Caco-2 (cell line): ENCODE results near the gene MEGF11. TPM values are rescaled to one million over a fixed set of nuclear protein-coding genes. Genes with fewer than 3 reads are reported as not detected.

Experiments
- BruUV-seq: library from RNA; stranded (reverse); fragments of 400-500 nt; replicated peaks from 2 replicates; lab custom pipeline; 2021; lab: Mats Ljungman, UMichigan
- CTCF ChIA-PET: fragments of 300-600 bp; sonication (Branson Sonifier 250); formaldehyde crosslinking; loops from one replicate; lab custom pipeline; 2022; ENCODE audit warnings: antibody characterized with exemption; lab: Charles Lee
- POLR2A ChIA-PET: fragments of 300-600 bp; sonication (Branson Sonifier 250); formaldehyde crosslinking; loops from one replicate; lab custom pipeline; 2022; ENCODE audit warnings: antibody characterized with exemption; lab: Charles Lee
- DNase-seq, 2 experiments: peaks; one replicate each; pipeline versions ENCODE4 v3.0.0 to v3.0.0-alpha.2; 2020 to 2022
- H3K27me3 ChIP-seq: replicated peaks from 2 replicates; pipeline ENCODE4 v1.6.0; 2011; ENCODE audit warnings: low read length; ENCODE audit not compliant: control insufficient read depth, insufficient read depth
- H3K36me3 ChIP-seq: 2 replicates; pipeline ENCODE4 v1.5.1; 2011; ENCODE audit warnings: low read length; ENCODE audit not compliant: control insufficient read depth, insufficient read depth
- H3K4me1 ChIP-seq: fragments of 250-450 bp; sonication (Bioruptor Pico); 2 replicates; pipeline ENCODE4 v1.5.1; 2020; ENCODE audit warnings: mild to moderate bottlenecking
- H3K4me3 ChIP-seq: 2 replicates; pipeline ENCODE4 v1.5.1; 2011; ENCODE audit warnings: low read depth, mild to moderate bottlenecking, control low read depth, low read length
- H3K9me3 ChIP-seq: fragments of 250-450 bp; sonication (Bioruptor Pico); 2 replicates; pipeline ENCODE4 v1.5.1; 2020; ENCODE audit warnings: mild to moderate bottlenecking, moderate library complexity
- H3K27ac Mint-ChIP-seq: one replicate; pipeline ENCODE4 v1.8.0; 2022; ENCODE audit warnings: mixed read lengths; ENCODE audit not compliant: unreplicated experiment
- H3K27me3 Mint-ChIP-seq: one replicate; pipeline ENCODE4 v1.8.0; 2022; ENCODE audit warnings: mixed read lengths; ENCODE audit not compliant: insufficient read depth, unreplicated experiment
- H3K36me3 Mint-ChIP-seq: one replicate; pipeline ENCODE4 v1.8.0; 2022; ENCODE audit warnings: mild to moderate bottlenecking, mixed read lengths; ENCODE audit not compliant: insufficient read depth, unreplicated experiment
- H3K4me1 Mint-ChIP-seq: one replicate; pipeline ENCODE4 v1.8.0; 2022; ENCODE audit warnings: low read depth, mixed read lengths; ENCODE audit not compliant: unreplicated experiment
- H3K4me3 Mint-ChIP-seq: one replicate; pipeline ENCODE4 v1.8.0; 2022; ENCODE audit warnings: mild to moderate bottlenecking, moderate library complexity, mixed read lengths; ENCODE audit not compliant: unreplicated experiment
- H3K9me3 Mint-ChIP-seq: one replicate; pipeline ENCODE4 v1.8.0; 2022; ENCODE audit warnings: mixed read lengths; ENCODE audit not compliant: unreplicated experiment
- intact Hi-C: fragments of 100-400 bp; cut with micrococcal nuclease; formaldehyde crosslinking; loops from one replicate; pipeline ENCODE4 v1.10.0; 2022; ENCODE audit not compliant: unreplicated experiment
- total RNA-seq: library from RNA; stranded (reverse); gene quantifications from 2 replicates; pipeline ENCODE4 v1.2.3, GENCODE V29; 2022
- TF ChIP-seq, protein P1 (sequence below), 2 experiments: fragments of 200-600 bp in 1 of 2; IDR thresholded peaks; 1 replicate in 1 of 2; 2 replicates in 1 of 2; pipeline versions ENCODE4 v1.5.1 to v1.8.0; 2011 to 2022; ENCODE audit warnings: antibody characterized with exemption in 1 of 2, control low read depth in 1 of 2, inconsistent platforms in 1 of 2, low read depth in 1 of 2, low read length in 1 of 2, mild to moderate bottlenecking in 1 of 2, moderate library complexity in 1 of 2; ENCODE audit not compliant: insufficient read depth in 1 of 2, severe bottlenecking in 1 of 2, unreplicated experiment in 1 of 2

Gene MEGF11
- total RNA-seq, 1 experiment from 2014 or later, result 0.66 TPM

DNA sequence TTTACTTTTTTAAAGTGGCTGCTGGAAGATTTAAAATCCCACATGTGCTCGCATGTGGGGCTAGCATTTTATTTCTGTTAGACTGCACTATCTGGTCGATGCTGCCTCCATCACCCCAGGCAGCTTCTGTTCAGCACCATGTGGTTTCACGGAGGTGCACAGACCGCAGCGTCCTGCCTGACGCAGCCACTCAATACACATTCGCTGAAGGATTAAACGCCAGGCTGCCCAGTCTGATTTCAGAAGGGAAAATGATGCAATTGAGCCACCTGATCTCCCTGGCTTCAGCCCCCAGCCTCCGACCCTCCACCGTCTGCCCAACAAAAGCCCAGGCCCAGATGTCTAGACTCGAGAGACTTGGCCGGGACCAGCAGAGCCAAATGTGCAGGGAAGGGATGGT, 84.5 kb downstream of the MEGF11 start:
- CTCF ChIA-PET, result no interaction called here
- POLR2A ChIA-PET, result no interaction called here
- intact Hi-C loops, result no loop called here
- TF ChIP-seq, protein P1, sequence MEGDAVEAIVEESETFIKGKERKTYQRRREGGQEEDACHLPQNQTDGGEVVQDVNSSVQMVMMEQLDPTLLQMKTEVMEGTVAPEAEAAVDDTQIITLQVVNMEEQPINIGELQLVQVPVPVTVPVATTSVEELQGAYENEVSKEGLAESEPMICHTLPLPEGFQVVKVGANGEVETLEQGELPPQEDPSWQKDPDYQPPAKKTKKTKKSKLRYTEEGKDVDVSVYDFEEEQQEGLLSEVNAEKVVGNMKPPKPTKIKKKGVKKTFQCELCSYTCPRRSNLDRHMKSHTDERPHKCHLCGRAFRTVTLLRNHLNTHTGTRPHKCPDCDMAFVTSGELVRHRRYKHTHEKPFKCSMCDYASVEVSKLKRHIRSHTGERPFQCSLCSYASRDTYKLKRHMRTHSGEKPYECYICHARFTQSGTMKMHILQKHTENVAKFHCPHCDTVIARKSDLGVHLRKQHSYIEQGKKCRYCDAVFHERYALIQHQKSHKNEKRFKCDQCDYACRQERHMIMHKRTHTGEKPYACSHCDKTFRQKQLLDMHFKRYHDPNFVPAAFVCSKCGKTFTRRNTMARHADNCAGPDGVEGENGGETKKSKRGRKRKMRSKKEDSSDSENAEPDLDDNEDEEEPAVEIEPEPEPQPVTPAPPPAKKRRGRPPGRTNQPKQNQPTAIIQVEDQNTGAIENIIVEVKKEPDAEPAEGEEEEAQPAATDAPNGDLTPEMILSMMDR (IDR thresholded peaks at IDR 0.05; ENCODE audit: insufficient read depth in 1 of 2, low read depth in 1 of 2, low read length in 1 of 2, severe bottlenecking in 1 of 2, unreplicated experiment in 1 of 2), result no peak
- no peaks in the 10 kb centered on the region for H3K4me1 Mint-ChIP-seq
- no peak overlapping the region for H3K4me3 Mint-ChIP-seq
- Histone ChIP-seq H3K27me3 (no peaks in the 10 kb centered on the region), H3K4me1 (no peaks in the 10 kb centered on the region), H3K9me3 (no peaks in the 10 kb centered on the region), H3K4me3 (no peak overlapping the region), H3K36me3 (no peaks in the 10 kb centered on the region)
- H3K9me3 Mint-ChIP-seq, result no peaks in the 10 kb centered on the region
- DNase-seq, result no peak
- no peak overlapping the region for H3K27ac Mint-ChIP-seq
- no TSS peak for BruUV-seq
- peaks cover 5% of the 10 kb centered on the region for H3K36me3 Mint-ChIP-seq
- H3K27me3 Mint-ChIP-seq, result peaks cover 19% of the 10 kb centered on the region

DNA sequence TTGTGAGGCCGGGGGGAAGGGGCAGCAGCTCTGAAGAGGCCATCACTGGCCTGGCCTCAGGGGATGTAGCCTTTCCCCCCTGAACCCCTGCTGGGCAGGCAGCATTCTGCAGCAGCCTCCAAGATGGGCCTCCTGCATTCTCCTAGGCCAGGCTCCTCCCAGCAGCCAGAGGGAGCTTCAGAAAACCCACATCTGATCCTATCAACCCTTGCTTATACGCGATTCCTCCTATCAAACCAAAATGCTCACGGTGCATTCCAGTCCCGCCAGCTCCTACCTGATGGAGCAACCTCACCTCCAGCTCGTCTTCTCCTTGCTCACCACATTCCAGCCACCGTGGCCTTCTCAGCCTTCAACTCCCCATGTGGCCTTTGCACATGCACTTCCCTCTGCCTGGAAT, 85.7 kb downstream of the MEGF11 start:
- no peak for DNase-seq
- H3K4me3 ChIP-seq, result no peak overlapping the region
- Mint-ChIP-seq H3K27me3 (peaks cover 17% of the 10 kb centered on the region), H3K4me3 (no peak overlapping the region), H3K27ac (no peak overlapping the region), H3K4me1 (no peaks in the 10 kb centered on the region), H3K9me3 (no peaks in the 10 kb centered on the region), H3K36me3 (peaks cover 5% of the 10 kb centered on the region)
- H3K36me3 ChIP-seq, result no peaks in the 10 kb centered on the region
- H3K4me1 ChIP-seq, result no peaks in the 10 kb centered on the region
- ChIA-PET CTCF (interaction anchor here (0.5 to 0.6 kb wide), 3 partner anchors 11 to 106 kb away, joined by 3 read pairs; no protein-coding TSS in a partner anchor), POLR2A (interaction anchor here (0.5 kb wide), 1 partner anchor 18 kb away, joined by 3 read pairs; no protein-coding TSS in a partner anchor)
- H3K27me3 ChIP-seq, result no peaks in the 10 kb centered on the region
- no peaks in the 10 kb centered on the region for H3K9me3 ChIP-seq
- intact Hi-C loops, result no loop called here
- BruUV-seq, result no TSS peak
- TF ChIP-seq, protein P1 (IDR thresholded peaks at IDR 0.05; ENCODE audit: insufficient read depth in 1 of 2, low read depth in 1 of 2, low read length in 1 of 2, severe bottlenecking in 1 of 2, unreplicated experiment in 1 of 2), result no peak

DNA sequence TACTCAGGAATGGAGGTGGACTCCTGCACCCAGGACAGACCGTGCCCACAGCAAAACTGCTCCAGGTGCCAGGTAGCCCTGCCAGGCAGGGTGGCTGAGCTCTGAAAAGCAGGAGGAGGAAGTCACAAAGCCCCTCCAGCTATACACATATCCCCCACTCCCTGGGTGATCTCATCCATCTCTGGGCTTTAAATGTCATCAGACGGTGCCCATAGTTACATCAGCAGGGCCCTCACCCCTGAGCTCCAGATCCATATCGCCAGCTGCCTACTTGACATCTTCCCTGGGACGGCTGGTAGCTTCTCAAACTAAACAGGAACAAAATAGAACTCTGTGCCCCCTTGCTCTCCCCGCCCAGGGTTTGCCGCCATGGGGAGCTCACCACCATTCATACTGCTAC, 87.7 kb downstream of the MEGF11 start:
- BruUV-seq, result no TSS peak
- Mint-ChIP-seq H3K36me3 (peaks cover 5% of the 10 kb centered on the region), H3K27me3 (peaks cover 17% of the 10 kb centered on the region), H3K27ac (no peak overlapping the region), H3K4me1 (no peaks in the 10 kb centered on the region), H3K4me3 (no peak overlapping the region), H3K9me3 (no peaks in the 10 kb centered on the region)
- intact Hi-C loops, result no loop called here
- Histone ChIP-seq H3K4me1 (no peaks in the 10 kb centered on the region), H3K4me3 (no peak overlapping the region), H3K27me3 (no peaks in the 10 kb centered on the region), H3K9me3 (no peaks in the 10 kb centered on the region), H3K36me3 (no peaks in the 10 kb centered on the region)
- POLR2A ChIA-PET, result no interaction called here
- CTCF ChIA-PET, result no interaction called here
- TF ChIP-seq, protein P1 (IDR thresholded peaks at IDR 0.05; ENCODE audit: insufficient read depth in 1 of 2, low read depth in 1 of 2, low read length in 1 of 2, severe bottlenecking in 1 of 2, unreplicated experiment in 1 of 2), result no peak
- DNase-seq, result no peak
